OCI-LY1 (cell line): ENCODE data around the gene RNF183.

Source experiments
- H2AFZ ChIP-seq: fragments of 200-600 bp; sonication (generic), shearing (Covaris generic); 2 replicates; pipeline ENCODE4 v1.6.0; 2014; ENCODE audit warnings: antibody characterized with exemption, mild to moderate bottlenecking, low read length
- H3F3A ChIP-seq: fragments of 200-600 bp; sonication (generic), shearing (Covaris generic); 2 replicates; pipeline ENCODE4 v1.6.0; 2014; ENCODE audit warnings: mild to moderate bottlenecking, antibody characterized with exemption, low read length, moderate library complexity; ENCODE audit not compliant: insufficient read depth
- H3K27ac ChIP-seq: fragments of 200-600 bp; sonication (generic); 2 replicates; pipeline ENCODE4 v1.5.1; 2014; ENCODE audit warnings: low read length, mixed run types, mild to moderate bottlenecking, low read depth; ENCODE audit not compliant: poor library complexity, severe bottlenecking
- H3K27me3 ChIP-seq: fragments of 200-600 bp; sonication (generic); 2 replicates; pipeline ENCODE4 v1.6.0; 2014; ENCODE audit warnings: antibody characterized with exemption, mild to moderate bottlenecking, low read length, moderate library complexity; ENCODE audit not compliant: insufficient read depth
- H3K36me3 ChIP-seq: fragments of 200-600 bp; sonication (generic); 2 replicates; pipeline ENCODE4 v1.6.1; 2014; ENCODE audit warnings: mild to moderate bottlenecking, antibody characterized with exemption, low read length, moderate library complexity, mixed read lengths; ENCODE audit not compliant: insufficient read depth
- H3K4me1 ChIP-seq: fragments of 200-600 bp; sonication (generic); 2 replicates; pipeline ENCODE4 v1.5.1; 2014; ENCODE audit warnings: mild to moderate bottlenecking, low read length, moderate library complexity; ENCODE audit not compliant: insufficient read depth, severe bottlenecking
- H3K4me2 ChIP-seq: fragments of 200-600 bp; sonication (generic), shearing (Covaris generic); 2 replicates; pipeline ENCODE4 v1.6.1; 2014; ENCODE audit warnings: low read length
- H3K4me3 ChIP-seq: fragments of 200-600 bp; sonication (generic); 2 replicates; pipeline ENCODE4 v1.5.1; 2014; ENCODE audit warnings: low read length, low read depth, mild to moderate bottlenecking, mixed read lengths; ENCODE audit not compliant: poor library complexity, severe bottlenecking
- H3K79me2 ChIP-seq: fragments of 200-600 bp; shearing (Covaris generic); 2 replicates; pipeline ENCODE4 v1.6.1; 2016; ENCODE audit warnings: mixed run types, low read length, mixed read lengths; ENCODE audit not compliant: insufficient read depth
- H3K9ac ChIP-seq: fragments of 200-600 bp; sonication (generic), shearing (Covaris generic); 2 replicates; pipeline ENCODE4 v1.6.1; 2014; ENCODE audit warnings: mild to moderate bottlenecking, low read length, mixed read lengths
- H3K9me2 ChIP-seq: fragments of 200-600 bp; sonication (generic), shearing (Covaris generic); 2 replicates; pipeline ENCODE4 v1.6.1; 2014; ENCODE audit warnings: low read depth, mild to moderate bottlenecking, low read length, mixed read lengths
- H3K9me3 ChIP-seq: fragments of 200-600 bp; shearing (Covaris generic); 2 replicates; pipeline ENCODE4 v1.6.1; 2014; ENCODE audit warnings: low read length, mixed read lengths
- H4K20me1 ChIP-seq: fragments of 200-600 bp; sonication (generic), shearing (Covaris generic); 2 replicates; pipeline ENCODE4 v1.6.0; 2016; ENCODE audit warnings: mild to moderate bottlenecking, low read length; ENCODE audit not compliant: insufficient read depth
- CTCF ChIP-seq: fragments of 200-600 bp; sonication (generic), shearing (Covaris generic); IDR thresholded peaks from 2 replicates; pipeline ENCODE4 v1.5.1; 2017; ENCODE audit warnings: mild to moderate bottlenecking, antibody characterized with exemption, low read length, moderate library complexity, mixed read lengths
- EZH2 ChIP-seq: fragments of 200-600 bp; sonication (generic), shearing (Covaris generic); IDR thresholded peaks from 2 replicates; pipeline ENCODE4 v1.8.0; 2017; ENCODE audit warnings: borderline replicate concordance, mixed run types, mild to moderate bottlenecking, antibody characterized with exemption, low read length, moderate library complexity, mixed read lengths

The RNF183 gene

GRCh38 chr9:113328045-113328782 lies 25.0 kb upstream of the RNF183 start:
- no peak overlapping the region for H3K4me3 ChIP-seq
- no peak for TF ChIP-seq EZH2
- TF ChIP-seq CTCF = no peak
- H3K79me2 ChIP-seq = no peaks in the 10 kb centered on the region
- no peaks in the 10 kb centered on the region for H3K4me1 ChIP-seq
- H3K9me2 ChIP-seq = no peaks in the 10 kb centered on the region
- no peaks in the 10 kb centered on the region for H3K27me3 ChIP-seq
- H4K20me1 ChIP-seq = no peaks in the 10 kb centered on the region
- H3K36me3 ChIP-seq = no peaks in the 10 kb centered on the region
- H3F3A ChIP-seq = no peaks in the 10 kb centered on the region
- no peak overlapping the region for H3K9ac ChIP-seq
- no peaks in the 10 kb centered on the region for H3K9me3 ChIP-seq
- H3K4me2 ChIP-seq = no peak overlapping the region
- no peak overlapping the region for H3K27ac ChIP-seq
- H2AFZ ChIP-seq = no peak overlapping the region

GRCh38 chr9:113326230-113326629 lies 23.1 kb upstream of the RNF183 start:
- no peaks in the 10 kb centered on the region for H3F3A ChIP-seq
- no peaks in the 10 kb centered on the region for H3K36me3 ChIP-seq
- no peak overlapping the region for H3K27ac ChIP-seq
- no peaks in the 10 kb centered on the region for H3K79me2 ChIP-seq
- no peaks in the 10 kb centered on the region for H3K9me3 ChIP-seq
- no peak overlapping the region for H2AFZ ChIP-seq
- H3K27me3 ChIP-seq = no peaks in the 10 kb centered on the region
- H3K4me2 ChIP-seq = no peak overlapping the region
- no peaks in the 10 kb centered on the region for H3K9me2 ChIP-seq
- TF ChIP-seq EZH2 (no peak), CTCF (no peak)
- H3K4me3 ChIP-seq = no peak overlapping the region
- H3K4me1 ChIP-seq = no peaks in the 10 kb centered on the region
- no peaks in the 10 kb centered on the region for H4K20me1 ChIP-seq
- H3K9ac ChIP-seq = no peak overlapping the region

- H3K36me3 ChIP-seq = no peaks in the 10 kb centered on the region
- H3K9ac ChIP-seq = no peak overlapping the region
- H3K4me1 ChIP-seq = no peaks in the 10 kb centered on the region
- H2AFZ ChIP-seq = no peak overlapping the region
- H3K27ac ChIP-seq = no peak overlapping the region
- H3K4me3 ChIP-seq = no peak overlapping the region
- no peaks in the 10 kb centered on the region for H3K79me2 ChIP-seq
- no peaks in the 10 kb centered on the region for H4K20me1 ChIP-seq
- no peak overlapping the region for H3K4me2 ChIP-seq
- H3K9me3 ChIP-seq = no peaks in the 10 kb centered on the region
- H3F3A ChIP-seq = no peaks in the 10 kb centered on the region
- TF ChIP-seq CTCF (no peak), EZH2 (no peak)
- H3K27me3 ChIP-seq = peaks cover 4% of the 10 kb centered on the region; the same call in 1 of the 2 replicates
- H3K9me2 ChIP-seq = no peaks in the 10 kb centered on the region
Measured at GRCh38 chr9:113322671-113323070, 19.5 kb upstream of the RNF183 start.
